SK-N-SH treated with all-trans-retinoic acid at 6 μM for 48 hours (cell line): ENCODE measurements around the gene KIAA1671.

Experiments used
- ARNTL ChIP-seq: fragments of 450-650 bp; formaldehyde crosslinking; IDR thresholded peaks from 2 replicates; pipeline ENCODE4 v1.5.0; 2020; ENCODE audit warnings: low read depth, mild to moderate bottlenecking, moderate library complexity, borderline replicate concordance
- CSRNP3 ChIP-seq: fragments of 250-450 bp; sonication (Bioruptor Pico); IDR thresholded peaks from 2 replicates; pipeline ENCODE4 v1.5.1; 2021; ENCODE audit warnings: mild to moderate bottlenecking, moderate library complexity
- RARB ChIP-seq: fragments of 250-450 bp; sonication (Bioruptor Pico); IDR thresholded peaks from 2 replicates; pipeline ENCODE4 v1.8.0; 2021; ENCODE audit warnings: mild to moderate bottlenecking, moderate library complexity
- TOX ChIP-seq: fragments of 250-450 bp; sonication (Bioruptor Pico); IDR thresholded peaks from 2 replicates; pipeline ENCODE4 v1.8.0; 2021; ENCODE audit warnings: mild to moderate bottlenecking, moderate library complexity, borderline replicate concordance

GRCh38 chr22:25232301-25232700, 279.8 kb downstream of the KIAA1671 start:
- TF ChIP-seq ARNTL (CRISPR knock-in tag): no peak
- no peak for TF ChIP-seq CSRNP3 (CRISPR knock-in tag)
- no peak for TF ChIP-seq TOX (CRISPR knock-in tag)
- no peak for TF ChIP-seq RARB (CRISPR knock-in tag)
